Stimulated activated naive CD8-positive, alpha-beta T cell treated with anti-CD3 and anti-CD28 coated beads, Interleukin-15, Interleukin-2, amounts not matched to agents 100 ng/mL and 50 ng/mL, for 24 hours (primary cell): ENCODE measurements around the gene TIMM44.
"Not testable (repeated sequence)": the region's sequence is repeated elsewhere in the genome, so short reads cannot be mapped to it uniquely, and the experiment has no call there.

Experiments used
- H3K27ac Mint-ChIP-seq: one replicate; pipeline ENCODE4 v1.8.0; 2021; ENCODE audit warnings: mild to moderate bottlenecking, mixed read lengths
- H3K27me3 Mint-ChIP-seq: one replicate; pipeline ENCODE4 v1.8.0; 2021; ENCODE audit warnings: mixed read lengths
- H3K36me3 Mint-ChIP-seq: one replicate; pipeline ENCODE4 v1.8.0; 2021; ENCODE audit warnings: low read depth, mixed read lengths
- H3K4me1 Mint-ChIP-seq: one replicate; pipeline ENCODE4 v1.8.0; 2021; ENCODE audit warnings: low read depth, mixed read lengths
- H3K4me3 Mint-ChIP-seq: one replicate; pipeline ENCODE4 v1.8.0; 2021; ENCODE audit warnings: mild to moderate bottlenecking, mixed read lengths
- H3K9me3 Mint-ChIP-seq: one replicate; pipeline ENCODE4 v1.8.0; 2021; ENCODE audit warnings: mixed read lengths

TIMM44 gene

GRCh38 chr19:7941895-7942596, 1.4 kb downstream of the TIMM44 start:
- H3K27ac Mint-ChIP-seq: peak overlapping the region; percentile 38
- H3K4me1 Mint-ChIP-seq: peaks cover 43% of the 10 kb centered on the region
- no peaks in the 10 kb centered on the region for H3K27me3 Mint-ChIP-seq
- peaks cover 25% of the 10 kb centered on the region for H3K36me3 Mint-ChIP-seq
- H3K9me3 Mint-ChIP-seq: no peaks in the 10 kb centered on the region
- H3K4me3 Mint-ChIP-seq: peak overlapping the region; percentile 93

- Mint-ChIP-seq H3K27me3 (no peaks in the 10 kb centered on the region), H3K4me1 (peaks cover 43% of the 10 kb centered on the region), H3K27ac (peak overlapping the region; percentile 67), H3K4me3 (peak overlapping the region; percentile 62), H3K36me3 (peaks cover 33% of the 10 kb centered on the region), H3K9me3 (no peaks in the 10 kb centered on the region)
Observed at GRCh38 chr19:7940841-7941240, 2.6 kb downstream of the TIMM44 start.

GRCh38 chr19:7934766-7935165, 8.7 kb downstream of the TIMM44 start:
- Mint-ChIP-seq H3K4me3 (no peak overlapping the region), H3K27me3 (no peaks in the 10 kb centered on the region), H3K4me1 (peaks cover 9% of the 10 kb centered on the region), H3K9me3 (no peaks in the 10 kb centered on the region), H3K36me3 (peaks cover 53% of the 10 kb centered on the region), H3K27ac (no peak overlapping the region)

- Mint-ChIP-seq H3K9me3 (no peaks in the 10 kb centered on the region), H3K27me3 (no peaks in the 10 kb centered on the region), H3K27ac (no peak overlapping the region), H3K4me3 (no peak overlapping the region), H3K4me1 (peaks cover 16% of the 10 kb centered on the region), H3K36me3 (peaks cover 54% of the 10 kb centered on the region)
Observed at GRCh38 chr19:7933828-7934725, 9.4 kb downstream of the TIMM44 start.

- no peaks in the 10 kb centered on the region for H3K27me3 Mint-ChIP-seq
- peaks cover 19% of the 10 kb centered on the region for H3K4me1 Mint-ChIP-seq
- H3K9me3 Mint-ChIP-seq: no peaks in the 10 kb centered on the region
- no peak overlapping the region for H3K27ac Mint-ChIP-seq
- peaks cover 54% of the 10 kb centered on the region for H3K36me3 Mint-ChIP-seq
- H3K4me3 Mint-ChIP-seq: no peak overlapping the region
Observed at GRCh38 chr19:7933411-7933810, 10.1 kb downstream of the TIMM44 start.

GRCh38 chr19:7932930-7933300, 10.6 kb downstream of the TIMM44 start:
- Mint-ChIP-seq H3K4me1 (peaks cover 24% of the 10 kb centered on the region), H3K27ac (no peak overlapping the region), H3K27me3 (no peaks in the 10 kb centered on the region), H3K4me3 (no peak overlapping the region), H3K36me3 (peaks cover 57% of the 10 kb centered on the region), H3K9me3 (no peaks in the 10 kb centered on the region)

- peaks cover 52% of the 10 kb centered on the region for H3K36me3 Mint-ChIP-seq
- no peak overlapping the region for H3K27ac Mint-ChIP-seq
- peaks cover 24% of the 10 kb centered on the region for H3K4me1 Mint-ChIP-seq
- no peaks in the 10 kb centered on the region for H3K9me3 Mint-ChIP-seq
- H3K4me3 Mint-ChIP-seq: no peak overlapping the region
- H3K27me3 Mint-ChIP-seq: no peaks in the 10 kb centered on the region
Observed at GRCh38 chr19:7932276-7932929, 11.1 kb downstream of the TIMM44 start.

- Mint-ChIP-seq H3K27me3 (no peaks in the 10 kb centered on the region), H3K9me3 (no peaks in the 10 kb centered on the region), H3K4me1 (peaks cover 26% of the 10 kb centered on the region)
Observed at GRCh38 chr19:7931221-7932061, 12.0 kb downstream of the TIMM44 start.

GRCh38 chr19:7930765-7931164, 12.7 kb downstream of the TIMM44 start:
- no peaks in the 10 kb centered on the region for H3K9me3 Mint-ChIP-seq
- no peak overlapping the region for H3K27ac Mint-ChIP-seq
- peaks cover 42% of the 10 kb centered on the region for H3K36me3 Mint-ChIP-seq
- peaks cover 29% of the 10 kb centered on the region for H3K4me1 Mint-ChIP-seq
- H3K4me3 Mint-ChIP-seq: no peak overlapping the region
- no peaks in the 10 kb centered on the region for H3K27me3 Mint-ChIP-seq

More at GRCh38 chr19:7931221-7932061, 12.0 kb downstream of the TIMM44 start:
- Mint-ChIP-seq H3K27ac (no peak overlapping the region), H3K36me3 (peaks cover 47% of the 10 kb centered on the region), H3K4me3 (no peak overlapping the region)

GRCh38 chr19:7930030-7930429, 13.4 kb downstream of the TIMM44 start:
- peaks cover 32% of the 10 kb centered on the region for H3K4me1 Mint-ChIP-seq
- peaks cover 34% of the 10 kb centered on the region for H3K36me3 Mint-ChIP-seq
- H3K27ac Mint-ChIP-seq, H3K9me3 Mint-ChIP-seq, H3K27me3 Mint-ChIP-seq, H3K4me3 Mint-ChIP-seq: not testable (repeated sequence)

GRCh38 chr19:7928741-7929701, 14.4 kb downstream of the TIMM44 start:
- H3K9me3 Mint-ChIP-seq: no peaks in the 10 kb centered on the region
- H3K27ac Mint-ChIP-seq: peak overlapping the region; percentile 67
- peaks cover 32% of the 10 kb centered on the region for H3K4me1 Mint-ChIP-seq
- H3K36me3 Mint-ChIP-seq: peaks cover 31% of the 10 kb centered on the region
- no peaks in the 10 kb centered on the region for H3K27me3 Mint-ChIP-seq
- H3K4me3 Mint-ChIP-seq: no peak overlapping the region

- peak overlapping the region; percentile 33 for H3K4me3 Mint-ChIP-seq
Observed at GRCh38 chr19:7928334-7928706, 15.1 kb downstream of the TIMM44 start.

GRCh38 chr19:7927605-7928333, 15.7 kb downstream of the TIMM44 start:
- no peaks in the 10 kb centered on the region for H3K9me3 Mint-ChIP-seq
- no peak overlapping the region for H3K4me3 Mint-ChIP-seq
- H3K27me3 Mint-ChIP-seq: no peaks in the 10 kb centered on the region
- H3K4me1 Mint-ChIP-seq: peaks cover 32% of the 10 kb centered on the region
- H3K27ac Mint-ChIP-seq: no peak overlapping the region
- peaks cover 25% of the 10 kb centered on the region for H3K36me3 Mint-ChIP-seq

More at GRCh38 chr19:7928334-7928706, 15.1 kb downstream of the TIMM44 start:
- H3K9me3 Mint-ChIP-seq: no peaks in the 10 kb centered on the region
- peaks cover 27% of the 10 kb centered on the region for H3K36me3 Mint-ChIP-seq
- H3K4me1 Mint-ChIP-seq: peaks cover 32% of the 10 kb centered on the region
- H3K27me3 Mint-ChIP-seq: no peaks in the 10 kb centered on the region
- peak overlapping the region; percentile 17 for H3K27ac Mint-ChIP-seq
